Fibroblast of villous mesenchyme (primary cell): ENCODE data around the gene C1QTNF6. TPM values are rescaled to one million over a fixed set of nuclear protein-coding genes. Genes with fewer than 3 reads are reported as not detected.

ENCODE experiments used
- DNase-seq: peaks from one replicate; pipeline ENCODE4 v3.0.0-alpha.2; 2010; ENCODE audit warnings: low read depth
- H3K4me3 ChIP-seq: 2 replicates; pipeline ENCODE4 v1.5.1; 2011; ENCODE audit warnings: low read depth, mild to moderate bottlenecking, low read length
- CTCF ChIP-seq: IDR thresholded peaks from 2 replicates; pipeline ENCODE4 v1.5.1; 2012; ENCODE audit warnings: low read depth, mild to moderate bottlenecking, low read length; ENCODE audit not compliant: insufficient read depth
- small RNA-seq: library from RNA; depleted of rRNA; stranded (forward); fragments of <200 nt; gene quantifications from one replicate; pipeline ENCODE3, GENCODE V24; 2012
- total RNA-seq: library from RNA; depleted of rRNA; stranded (reverse); fragments of >200 nt; gene quantifications from 2 replicates; pipeline ENCODE4 v1.2.3, GENCODE V29; 2012

The C1QTNF6 gene
- total RNA-seq, 1 donor, result 9.5 TPM

GRCh38 chr22:37138849-37139561, 49.0 kb downstream of the C1QTNF6 start:
- DNase-seq, result peak; percentile 33
- no peak for TF ChIP-seq CTCF
- H3K4me3 ChIP-seq, result no peak overlapping the region

- H3K4me3 ChIP-seq, result no peak overlapping the region
- TF ChIP-seq CTCF, result no peak
- DNase-seq, result no peak
Measured at GRCh38 chr22:37137903-37138665, 50.0 kb downstream of the C1QTNF6 start.

GRCh38 chr22:37137131-37137530, 50.9 kb downstream of the C1QTNF6 start:
- no peak for DNase-seq
- no peak overlapping the region for H3K4me3 ChIP-seq
- no peak for TF ChIP-seq CTCF

GRCh38 chr22:37135023-37135422, 53.0 kb downstream of the C1QTNF6 start:
- H3K4me3 ChIP-seq, result no peak overlapping the region
- TF ChIP-seq CTCF, result no peak
- DNase-seq, result no peak

- TF ChIP-seq CTCF, result no peak
- no peak for DNase-seq
- no peak overlapping the region for H3K4me3 ChIP-seq
Measured at GRCh38 chr22:37133304-37134018, 54.6 kb downstream of the C1QTNF6 start.

- no peak for TF ChIP-seq CTCF
- no peak overlapping the region for H3K4me3 ChIP-seq
- DNase-seq, result no peak
Measured at GRCh38 chr22:37132773-37133172, 55.3 kb downstream of the C1QTNF6 start.

Small RNA genes lying within 50 kb of the gene (small RNA-seq; reads per million reads assigned to genes)
- gene Z82188.1, result not detected

Other genes with a start within 250 kb of the C1QTNF6 start
- 45.4 and 54.4 TPM in 2 replicates for gene TST, start 168.8 kb downstream of the C1QTNF6 start, total RNA-seq
- gene MPST, start 168.5 kb downstream of the C1QTNF6 start, total RNA-seq, result 64.3 and 94.1 TPM in 2 replicates
- 28.9 and 34.1 TPM in 2 replicates for gene KCTD17, start 136.5 kb downstream of the C1QTNF6 start, total RNA-seq
- gene TMPRSS6, start 78.5 kb downstream of the C1QTNF6 start, total RNA-seq, result not detected in 2 replicates
- gene IL2RB, start 38.3 kb downstream of the C1QTNF6 start, total RNA-seq, result under 0.01 and 0.64 TPM in 2 replicates
- not detected in 2 replicates for gene SSTR3, start 24.2 kb upstream of the C1QTNF6 start, total RNA-seq
- 8.1 and 11.2 TPM in 2 replicates for gene RAC2, start 56.0 kb upstream of the C1QTNF6 start, total RNA-seq
- under 0.01 TPM in 2 replicates for gene CYTH4, start 94.3 kb upstream of the C1QTNF6 start, total RNA-seq
- under 0.01 and 0.32 TPM in 2 replicates for gene ELFN2, start 239.2 kb upstream of the C1QTNF6 start, total RNA-seq